Cerebellar cortex (tissue), 1 donor: Measurements from ENCODE around the gene PPP1R10.

ENCODE experiments used
- DNase-seq: peaks from one replicate; pipeline ENCODE4 v3.0.0-alpha.2; 2015; ENCODE audit warnings: low spot score

The PPP1R10 gene

GRCh38 chr6:30598912-30599624 is 18.0 kb downstream of the PPP1R10 start:
- no peak for DNase-seq

- DNase-seq = peak; percentile 85
Observed at GRCh38 chr6:30597315-30598144, 19.5 kb downstream of the PPP1R10 start.

GRCh38 chr6:30592287-30592686 is 24.8 kb downstream of the PPP1R10 start:
- DNase-seq = no peak

DNA sequence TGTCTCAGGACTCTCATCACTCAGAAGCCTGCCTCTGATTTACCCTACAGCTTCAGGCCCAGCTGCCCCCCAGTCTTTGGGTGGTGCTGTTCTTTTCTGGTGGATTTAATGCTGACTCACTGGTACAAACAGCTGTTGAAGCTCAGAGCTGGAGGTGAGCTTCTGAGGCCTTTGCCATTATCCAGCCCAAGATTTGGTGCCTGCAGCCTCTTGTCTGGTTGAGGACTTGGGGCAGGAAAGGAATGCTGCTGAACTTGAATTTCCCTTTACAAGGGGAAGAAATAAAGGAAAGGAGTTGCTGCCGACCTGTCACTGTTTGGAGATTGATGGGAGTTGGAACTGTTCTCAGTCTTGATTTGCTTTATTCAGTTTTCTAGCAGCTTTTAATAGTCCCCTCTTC is 26.0 kb downstream of the PPP1R10 start:
- DNase-seq = no peak

GRCh38 chr6:30590509-30590908 is 26.5 kb downstream of the PPP1R10 start:
- no peak for DNase-seq

GRCh38 chr6:30589754-30590358 is 27.2 kb downstream of the PPP1R10 start:
- no peak for DNase-seq

DNA sequence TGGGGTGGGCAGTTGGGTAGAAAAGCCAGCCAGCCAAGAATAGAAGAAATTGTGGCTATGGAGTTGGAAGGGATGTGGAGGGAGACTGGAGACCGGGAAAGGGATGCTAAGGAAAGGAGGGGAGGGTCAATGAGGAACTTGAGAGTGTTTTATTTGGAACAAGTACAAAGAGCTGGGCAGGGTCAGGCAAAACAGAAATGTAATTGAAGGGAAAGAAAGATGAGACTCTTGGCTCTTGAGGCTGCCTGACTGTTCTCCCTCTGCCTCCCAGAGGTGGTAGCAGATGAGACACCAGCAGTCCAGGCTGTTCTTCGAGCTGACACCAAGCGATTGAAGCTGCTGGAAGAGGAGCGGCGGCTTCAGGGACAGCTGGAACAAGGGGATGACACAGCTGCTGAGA is 33.1 kb downstream of the PPP1R10 start:
- no peak for DNase-seq

DNA sequence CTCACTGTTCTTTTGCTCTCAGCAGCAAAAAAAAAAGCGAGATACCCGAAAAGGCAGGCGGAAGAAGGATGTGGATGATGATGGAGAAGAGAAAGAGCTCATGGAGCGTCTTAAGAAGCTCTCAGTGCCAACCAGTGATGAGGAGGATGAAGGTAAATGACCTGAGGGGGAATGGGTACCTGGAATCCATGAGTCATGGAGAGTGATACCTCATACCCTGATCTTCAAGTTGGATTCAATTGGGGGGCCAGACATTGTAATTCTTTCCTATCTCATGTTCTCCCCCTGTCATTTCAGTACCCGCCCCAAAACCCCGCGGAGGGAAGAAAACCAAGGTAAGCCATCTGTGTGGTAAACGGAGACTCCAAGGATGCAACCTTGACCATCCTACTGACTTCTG is 39.0 kb downstream of the PPP1R10 start:
- no peak for DNase-seq

DNA sequence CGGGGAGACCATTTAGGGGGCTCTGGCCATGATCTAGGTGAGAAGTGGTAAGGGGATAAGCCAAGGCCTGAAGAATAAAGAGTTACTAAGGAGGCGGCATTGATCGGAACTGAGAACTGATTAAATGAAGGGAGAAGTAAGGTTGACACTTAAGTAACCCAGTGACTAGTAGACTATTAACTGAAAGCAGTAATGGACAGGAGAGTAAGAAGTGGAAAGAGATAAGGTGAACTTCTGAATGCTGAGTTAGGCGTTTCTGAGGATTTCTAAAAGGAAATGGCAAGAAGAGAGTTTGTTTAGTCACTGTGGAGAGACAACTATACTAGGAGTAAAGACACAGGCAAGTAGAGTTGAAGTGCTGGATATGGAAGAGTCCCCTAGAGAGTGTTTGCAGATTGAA is 43.9 kb downstream of the PPP1R10 start:
- no peak for DNase-seq

GRCh38 chr6:30572148-30572547 is 44.9 kb downstream of the PPP1R10 start:
- DNase-seq = no peak

- DNase-seq = no peak
Observed at GRCh38 chr6:30571762-30572082, 45.3 kb downstream of the PPP1R10 start.

- peak; percentile 96 for DNase-seq
Observed at GRCh38 chr6:30571075-30571761, 45.8 kb downstream of the PPP1R10 start, which contains the start of gene ABCF1. TSS of gene ABCF1 (plus strand) at chr6:30571442. CDS start at chr6:30571488, 46 bp downstream.

DNA sequence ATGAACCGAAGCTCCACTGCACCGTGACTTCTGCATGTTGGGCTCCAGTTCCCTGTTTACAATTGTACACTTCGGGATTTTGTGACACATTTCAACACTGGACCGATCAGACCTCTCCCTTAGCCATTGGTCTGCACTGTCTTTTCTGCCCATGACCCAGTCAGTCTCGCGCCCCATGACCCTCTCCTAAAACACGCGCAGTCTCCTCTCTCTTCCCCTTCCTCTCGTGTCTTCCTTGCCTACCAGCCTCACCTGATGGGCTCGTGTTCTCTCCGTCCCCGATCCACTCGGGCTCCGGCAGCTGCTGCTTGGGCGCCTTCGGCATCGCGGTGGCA is 46.3 kb downstream of the PPP1R10 start:
- DNase-seq = no peak

DNA sequence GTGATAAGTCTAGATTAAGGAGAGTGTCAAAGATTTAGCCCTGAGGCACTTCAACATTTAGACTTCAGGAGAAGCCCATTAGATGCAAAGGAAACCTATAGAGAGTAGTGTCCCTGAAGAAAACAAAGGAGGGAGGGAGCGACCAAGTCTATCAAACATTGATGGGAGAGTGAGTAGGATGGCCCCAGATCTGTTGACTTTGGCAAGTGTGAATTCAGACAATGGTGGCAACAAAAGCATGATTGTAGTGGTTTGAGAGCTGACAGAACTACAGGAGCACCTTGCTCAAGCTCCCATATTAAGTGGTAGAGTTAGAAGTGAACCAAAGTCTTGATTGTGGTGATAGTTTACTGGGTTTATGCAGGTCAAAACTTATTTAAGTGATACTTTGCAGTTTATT is 46.8 kb downstream of the PPP1R10 start:
- DNase-seq = no peak

DNA sequence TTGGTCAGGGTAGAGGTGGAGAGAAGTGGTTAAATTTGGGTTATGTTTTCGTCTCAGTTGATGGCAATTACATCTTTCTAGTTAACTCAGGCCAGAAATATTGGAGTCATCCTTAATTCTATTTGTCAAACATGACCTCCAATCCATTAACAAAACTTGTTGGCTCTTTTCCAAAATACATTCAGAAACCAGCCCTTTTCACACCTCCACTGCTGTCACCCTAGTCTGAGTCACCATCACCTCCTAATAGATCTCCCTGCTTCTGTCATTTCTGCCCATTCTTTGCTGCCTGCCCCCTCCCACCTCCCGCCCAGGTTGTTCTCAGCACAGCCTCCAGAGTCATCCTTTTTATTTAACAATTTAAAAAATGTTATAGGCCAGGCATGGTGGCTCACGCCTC is 48.8 kb downstream of the PPP1R10 start:
- no peak for DNase-seq

DNA sequence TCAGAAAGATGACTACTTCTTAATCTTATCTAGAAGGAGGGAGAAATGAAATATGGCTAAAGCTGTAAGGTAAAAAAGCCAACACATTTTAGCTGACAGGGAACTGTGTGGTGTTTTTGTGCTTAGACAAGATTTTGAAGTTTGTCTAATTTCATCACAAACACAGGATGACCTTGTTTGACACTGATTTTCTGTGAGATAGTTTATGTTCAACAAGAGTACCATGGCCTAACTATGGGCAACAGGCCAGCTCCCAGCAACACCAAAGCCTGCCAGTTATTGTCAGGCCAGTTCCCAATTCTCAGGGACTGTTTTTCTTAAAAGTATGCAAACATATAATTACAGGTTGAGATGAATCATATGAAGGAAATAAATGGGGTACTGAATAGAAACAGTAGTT is 51.3 kb downstream of the PPP1R10 start:
- DNase-seq = no peak

- DNase-seq = no peak
Observed at GRCh38 chr6:30564114-30564513, 52.9 kb downstream of the PPP1R10 start.

GRCh38 chr6:30562470-30563425 is 54.3 kb downstream of the PPP1R10 start:
- DNase-seq = no peak

- no peak for DNase-seq
Observed at GRCh38 chr6:30560930-30561329, 56.1 kb downstream of the PPP1R10 start.

DNA sequence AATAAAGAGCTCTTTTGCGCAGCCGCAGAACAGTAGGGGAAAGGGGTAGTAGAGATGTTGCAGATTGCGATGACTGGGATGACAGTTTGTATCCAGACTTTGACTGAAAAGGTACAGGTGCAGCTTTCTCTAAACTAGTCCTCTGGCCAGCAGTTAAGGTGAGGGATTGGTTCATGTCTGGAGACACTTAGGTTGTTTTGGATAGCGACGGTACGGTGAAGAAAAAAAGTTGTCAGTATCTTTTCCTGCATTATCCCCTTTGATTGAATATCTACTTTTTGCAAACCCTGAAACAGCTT is 59.4 kb downstream of the PPP1R10 start:
- no peak for DNase-seq

DNA sequence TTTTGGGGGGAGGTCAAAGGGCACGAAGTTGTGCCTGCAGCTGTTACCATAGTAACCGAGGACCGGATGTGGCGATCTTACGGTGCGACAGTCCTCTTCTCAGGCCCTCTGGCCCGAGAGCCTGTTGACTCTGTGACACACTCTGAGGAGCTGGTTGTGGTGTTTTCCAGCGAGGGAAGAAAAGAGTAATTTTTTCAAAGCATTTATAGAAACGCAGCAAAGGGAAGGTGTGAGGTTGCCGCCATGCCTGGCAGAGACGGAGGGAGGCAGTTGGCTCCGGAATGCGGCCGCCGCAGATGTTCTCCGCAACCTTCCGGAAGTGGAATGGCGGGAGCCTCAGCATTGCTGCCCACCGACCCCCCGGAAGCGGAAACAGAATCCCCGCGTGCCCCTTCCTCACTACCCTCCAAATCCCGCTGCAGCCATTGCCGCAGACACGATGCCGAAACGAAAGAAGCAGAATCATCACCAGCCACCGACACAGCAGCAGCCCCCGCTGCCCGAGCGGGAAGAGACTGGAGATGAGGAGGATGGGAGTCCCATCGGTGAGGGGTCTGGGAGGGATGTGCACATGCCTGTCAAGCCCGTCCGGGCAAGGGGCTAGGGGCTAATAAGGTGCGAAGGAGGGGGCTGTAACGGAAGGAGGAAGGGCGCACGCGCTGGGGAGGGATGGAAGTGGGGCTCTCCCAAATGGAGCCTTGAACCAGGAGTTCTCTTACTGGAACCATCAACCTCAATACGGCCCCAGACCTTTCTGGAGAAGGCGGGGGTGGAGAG is 59.9 kb downstream of the PPP1R10 start, which contains the start of gene PRR3:
Gene PRR3 (plus strand): TSS at position 390 of the 777 bp plus-strand sequence. CDS start 50 bp downstream, at position 440.
- peak; percentile 93 for DNase-seq
